ENCODE data around the gene BTK.

BTK gene

DNA sequence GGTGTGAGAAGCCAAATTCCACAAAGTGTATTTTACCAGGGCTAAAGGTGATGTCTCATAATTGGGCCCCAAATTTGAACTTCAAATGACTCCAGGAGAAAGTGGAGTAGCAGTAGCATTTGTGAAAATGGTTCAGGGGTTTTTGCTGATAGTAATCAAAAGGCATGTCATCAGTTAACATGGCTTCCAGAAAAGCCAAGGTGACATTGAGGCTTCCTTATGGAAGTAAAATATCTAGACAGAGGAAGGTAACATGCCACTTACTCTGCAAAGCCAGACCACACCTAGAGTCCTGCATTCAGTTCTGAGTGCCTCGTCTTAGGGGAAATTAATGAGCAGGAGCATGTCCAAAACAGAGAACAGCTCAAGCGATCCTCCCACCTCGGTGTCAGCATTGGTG lies 2.6 kb upstream of the BTK start:
- Histone ChIP-seq H3K27ac (replicated peaks) (no peak overlapping the region), H3K4me3 (replicated peaks; ENCODE audit: insufficient read depth, low read length) (no peak overlapping the region), H3K27me3 (ENCODE audit: insufficient read depth, poor library complexity, severe bottlenecking) (no peaks in the 10 kb centered on the region)
- TF ChIP-seq SPI1 (IDR thresholded peaks at IDR 0.05; ENCODE audit: borderline replicate concordance, low read depth), result no peak
- TF ChIP-seq, protein P1, sequence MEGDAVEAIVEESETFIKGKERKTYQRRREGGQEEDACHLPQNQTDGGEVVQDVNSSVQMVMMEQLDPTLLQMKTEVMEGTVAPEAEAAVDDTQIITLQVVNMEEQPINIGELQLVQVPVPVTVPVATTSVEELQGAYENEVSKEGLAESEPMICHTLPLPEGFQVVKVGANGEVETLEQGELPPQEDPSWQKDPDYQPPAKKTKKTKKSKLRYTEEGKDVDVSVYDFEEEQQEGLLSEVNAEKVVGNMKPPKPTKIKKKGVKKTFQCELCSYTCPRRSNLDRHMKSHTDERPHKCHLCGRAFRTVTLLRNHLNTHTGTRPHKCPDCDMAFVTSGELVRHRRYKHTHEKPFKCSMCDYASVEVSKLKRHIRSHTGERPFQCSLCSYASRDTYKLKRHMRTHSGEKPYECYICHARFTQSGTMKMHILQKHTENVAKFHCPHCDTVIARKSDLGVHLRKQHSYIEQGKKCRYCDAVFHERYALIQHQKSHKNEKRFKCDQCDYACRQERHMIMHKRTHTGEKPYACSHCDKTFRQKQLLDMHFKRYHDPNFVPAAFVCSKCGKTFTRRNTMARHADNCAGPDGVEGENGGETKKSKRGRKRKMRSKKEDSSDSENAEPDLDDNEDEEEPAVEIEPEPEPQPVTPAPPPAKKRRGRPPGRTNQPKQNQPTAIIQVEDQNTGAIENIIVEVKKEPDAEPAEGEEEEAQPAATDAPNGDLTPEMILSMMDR (IDR thresholded peaks at IDR 0.05; ENCODE audit: insufficient read depth, low read length), result no peak
- no peak for TF ChIP-seq POLR2AphosphoS5 (IDR thresholded peaks at IDR 0.05; ENCODE audit: low read depth)
- TF ChIP-seq, protein P2, sequence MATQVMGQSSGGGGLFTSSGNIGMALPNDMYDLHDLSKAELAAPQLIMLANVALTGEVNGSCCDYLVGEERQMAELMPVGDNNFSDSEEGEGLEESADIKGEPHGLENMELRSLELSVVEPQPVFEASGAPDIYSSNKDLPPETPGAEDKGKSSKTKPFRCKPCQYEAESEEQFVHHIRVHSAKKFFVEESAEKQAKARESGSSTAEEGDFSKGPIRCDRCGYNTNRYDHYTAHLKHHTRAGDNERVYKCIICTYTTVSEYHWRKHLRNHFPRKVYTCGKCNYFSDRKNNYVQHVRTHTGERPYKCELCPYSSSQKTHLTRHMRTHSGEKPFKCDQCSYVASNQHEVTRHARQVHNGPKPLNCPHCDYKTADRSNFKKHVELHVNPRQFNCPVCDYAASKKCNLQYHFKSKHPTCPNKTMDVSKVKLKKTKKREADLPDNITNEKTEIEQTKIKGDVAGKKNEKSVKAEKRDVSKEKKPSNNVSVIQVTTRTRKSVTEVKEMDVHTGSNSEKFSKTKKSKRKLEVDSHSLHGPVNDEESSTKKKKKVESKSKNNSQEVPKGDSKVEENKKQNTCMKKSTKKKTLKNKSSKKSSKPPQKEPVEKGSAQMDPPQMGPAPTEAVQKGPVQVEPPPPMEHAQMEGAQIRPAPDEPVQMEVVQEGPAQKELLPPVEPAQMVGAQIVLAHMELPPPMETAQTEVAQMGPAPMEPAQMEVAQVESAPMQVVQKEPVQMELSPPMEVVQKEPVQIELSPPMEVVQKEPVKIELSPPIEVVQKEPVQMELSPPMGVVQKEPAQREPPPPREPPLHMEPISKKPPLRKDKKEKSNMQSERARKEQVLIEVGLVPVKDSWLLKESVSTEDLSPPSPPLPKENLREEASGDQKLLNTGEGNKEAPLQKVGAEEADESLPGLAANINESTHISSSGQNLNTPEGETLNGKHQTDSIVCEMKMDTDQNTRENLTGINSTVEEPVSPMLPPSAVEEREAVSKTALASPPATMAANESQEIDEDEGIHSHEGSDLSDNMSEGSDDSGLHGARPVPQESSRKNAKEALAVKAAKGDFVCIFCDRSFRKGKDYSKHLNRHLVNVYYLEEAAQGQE (IDR thresholded peaks at IDR 0.05; ENCODE audit: insufficient replicate concordance, low read depth), result no peak
- TF ChIP-seq GABPA (IDR thresholded peaks at IDR 0.05; ENCODE audit: low read depth), result no peak
- no peak for DNase-seq (ENCODE audit: low read depth in 1 of 2, low spot score in 1 of 2)

DNA sequence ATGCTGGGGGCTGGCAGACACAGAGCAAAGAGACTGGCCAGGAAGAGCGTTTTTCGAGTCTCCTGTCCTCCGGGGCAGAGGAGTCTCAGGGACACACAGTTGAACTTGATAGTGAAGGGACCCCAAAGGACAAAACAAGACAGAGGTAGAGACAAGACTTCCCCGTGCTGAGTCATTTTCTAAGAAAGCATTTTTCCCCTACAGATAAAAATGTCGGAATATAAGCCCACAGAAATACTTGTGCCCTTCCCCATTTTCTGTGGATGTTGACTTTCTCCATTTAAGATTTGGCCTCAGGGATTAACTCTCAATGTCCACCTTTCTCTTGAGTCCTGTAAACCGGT lies 523 bp upstream of the BTK start:
- no peaks in the 10 kb centered on the region for H3K27me3 ChIP-seq (ENCODE audit: insufficient read depth, poor library complexity, severe bottlenecking)
- H3K4me3 ChIP-seq (replicated peaks; ENCODE audit: insufficient read depth, low read length), result no peak overlapping the region
- DNase-seq (ENCODE audit: low read depth in 1 of 2, low spot score in 1 of 2), result no peak
- TF ChIP-seq, protein P1 (IDR thresholded peaks at IDR 0.05; ENCODE audit: insufficient read depth, low read length), result no peak
- TF ChIP-seq SPI1 (IDR thresholded peaks at IDR 0.05; ENCODE audit: borderline replicate concordance, low read depth), result no peak
- TF ChIP-seq, protein P2 (IDR thresholded peaks at IDR 0.05; ENCODE audit: insufficient replicate concordance, low read depth), result no peak
- TF ChIP-seq POLR2AphosphoS5 (IDR thresholded peaks at IDR 0.05; ENCODE audit: low read depth), result no peak
- TF ChIP-seq GABPA (IDR thresholded peaks at IDR 0.05; ENCODE audit: low read depth), result no peak
- peak overlapping the region; percentile 88 for H3K27ac ChIP-seq (replicated peaks)

DNA sequence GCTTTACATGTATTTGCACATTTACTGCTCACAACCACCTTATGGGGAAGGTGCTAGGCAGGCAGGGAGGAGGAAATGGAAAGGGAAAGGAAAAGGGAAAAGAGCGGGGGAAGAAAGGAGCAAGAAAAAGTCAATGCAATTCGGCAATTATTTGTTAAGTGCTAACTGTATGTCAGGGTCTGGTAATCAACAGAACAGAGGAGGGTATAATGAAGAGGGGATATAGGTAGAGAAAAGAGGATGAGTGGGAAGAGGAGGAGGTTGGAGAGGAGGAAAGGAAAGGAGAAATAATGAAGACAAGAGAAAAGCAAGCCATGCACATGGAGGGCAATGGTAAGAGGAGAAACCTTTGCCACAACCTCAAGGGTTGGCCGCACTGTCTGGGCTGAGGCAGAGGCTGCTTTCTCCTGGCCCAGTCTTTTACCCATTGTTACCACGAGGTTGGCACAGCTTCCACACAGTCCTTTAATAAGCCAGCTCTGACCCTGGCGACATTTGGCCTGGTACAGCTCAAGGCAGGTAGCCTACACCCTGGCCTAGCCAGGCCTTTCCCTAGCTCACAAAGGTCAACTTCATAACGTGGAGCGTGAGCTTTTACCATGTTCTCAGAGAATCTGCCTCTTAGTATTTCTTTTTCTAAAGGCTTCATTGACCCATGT lies 836 bp downstream of the BTK start:
- peak overlapping the region; percentile 55 for H3K4me3 ChIP-seq (replicated peaks; ENCODE audit: insufficient read depth, low read length)

More for the DNA sequence above, 836 bp downstream of the BTK start:
- TF ChIP-seq GABPA (IDR thresholded peaks at IDR 0.05; ENCODE audit: low read depth), result no peak
- TF ChIP-seq, protein P1 (IDR thresholded peaks at IDR 0.05; ENCODE audit: insufficient read depth, low read length), result no peak
- TF ChIP-seq, protein P2 (IDR thresholded peaks at IDR 0.05; ENCODE audit: insufficient replicate concordance, low read depth), result no peak
- no peak for TF ChIP-seq SPI1 (IDR thresholded peaks at IDR 0.05; ENCODE audit: borderline replicate concordance, low read depth)
- DNase-seq (ENCODE audit: low read depth in 1 of 2, low spot score in 1 of 2), result no peak
- Histone ChIP-seq H3K27me3 (ENCODE audit: insufficient read depth, poor library complexity, severe bottlenecking) (no peaks in the 10 kb centered on the region), H3K27ac (replicated peaks) (peak overlapping the region; percentile 88)
